ENCODE results near the gene IGFBP4.

DNA sequence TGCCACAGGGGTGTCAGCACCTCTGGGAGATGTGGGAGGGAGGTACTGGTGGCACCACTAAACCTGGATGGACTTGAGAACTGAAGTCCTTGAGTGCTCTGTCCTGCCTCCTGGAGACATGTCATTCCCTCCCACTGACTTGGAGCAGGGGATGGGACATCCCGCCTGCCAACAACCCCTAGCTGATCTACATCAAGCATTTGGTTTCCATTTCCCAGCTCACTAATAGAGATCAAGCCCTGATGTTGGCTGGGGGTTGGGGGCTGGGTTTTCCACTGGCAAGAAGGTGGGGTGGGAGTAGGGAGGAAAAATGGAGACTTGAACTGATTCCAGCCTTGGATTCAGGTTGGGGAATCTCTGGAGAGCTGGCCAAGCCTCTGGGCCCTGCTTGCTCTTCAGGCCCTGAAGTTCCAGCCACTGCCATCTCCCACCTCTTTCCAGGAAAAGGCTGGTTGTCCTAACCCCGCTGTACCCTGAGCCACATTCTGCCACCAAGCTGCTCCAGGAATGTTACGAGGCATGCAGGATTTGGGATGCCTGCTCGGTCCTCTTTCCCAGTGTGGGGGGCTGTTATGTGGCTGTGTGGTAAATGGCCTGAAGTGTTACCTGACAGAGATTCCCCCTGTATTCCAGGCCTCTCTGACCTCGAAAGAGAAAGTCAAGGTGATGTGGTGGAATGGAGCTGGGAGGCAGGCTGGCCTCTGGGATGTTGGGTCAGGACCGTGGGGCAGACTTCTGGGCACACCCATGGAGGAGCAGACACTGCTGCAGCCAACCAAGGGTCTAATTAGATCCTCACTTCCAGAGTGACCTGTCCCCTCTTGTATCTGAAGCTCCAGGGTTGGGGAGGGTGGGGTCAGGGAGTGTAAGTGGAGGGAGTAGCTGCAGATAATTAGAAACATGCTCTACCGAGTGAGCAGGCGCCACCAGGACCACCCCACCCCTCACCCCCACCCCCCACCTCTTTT, 16.7 kb downstream of the IGFBP4 start:
- TF ChIP-seq, protein P1, sequence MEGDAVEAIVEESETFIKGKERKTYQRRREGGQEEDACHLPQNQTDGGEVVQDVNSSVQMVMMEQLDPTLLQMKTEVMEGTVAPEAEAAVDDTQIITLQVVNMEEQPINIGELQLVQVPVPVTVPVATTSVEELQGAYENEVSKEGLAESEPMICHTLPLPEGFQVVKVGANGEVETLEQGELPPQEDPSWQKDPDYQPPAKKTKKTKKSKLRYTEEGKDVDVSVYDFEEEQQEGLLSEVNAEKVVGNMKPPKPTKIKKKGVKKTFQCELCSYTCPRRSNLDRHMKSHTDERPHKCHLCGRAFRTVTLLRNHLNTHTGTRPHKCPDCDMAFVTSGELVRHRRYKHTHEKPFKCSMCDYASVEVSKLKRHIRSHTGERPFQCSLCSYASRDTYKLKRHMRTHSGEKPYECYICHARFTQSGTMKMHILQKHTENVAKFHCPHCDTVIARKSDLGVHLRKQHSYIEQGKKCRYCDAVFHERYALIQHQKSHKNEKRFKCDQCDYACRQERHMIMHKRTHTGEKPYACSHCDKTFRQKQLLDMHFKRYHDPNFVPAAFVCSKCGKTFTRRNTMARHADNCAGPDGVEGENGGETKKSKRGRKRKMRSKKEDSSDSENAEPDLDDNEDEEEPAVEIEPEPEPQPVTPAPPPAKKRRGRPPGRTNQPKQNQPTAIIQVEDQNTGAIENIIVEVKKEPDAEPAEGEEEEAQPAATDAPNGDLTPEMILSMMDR (IDR thresholded peaks at IDR 0.05) = no peak
- TF ChIP-seq POLR2AphosphoS5 (IDR thresholded peaks at IDR 0.05; ENCODE audit: insufficient read depth in 1 of 2, low read depth in 1 of 2) = peak in 1 of 2 donors; percentile 78

All from vagina (tissue), 2 donors.